ENCODE results near the gene ZNF423.

The ZNF423 gene

GRCh38 chr16:49639739-49640431 is 216.0 kb downstream of the ZNF423 start:
- DNase-seq (ENCODE audit: insufficient read length, low spot score) (no peak), FAIRE-seq (no peak)
- no peak for TF ChIP-seq CTCF (IDR thresholded peaks at IDR 0.05; ENCODE audit: insufficient read depth, missing control alignments)

- FAIRE-seq (no peak), DNase-seq (ENCODE audit: insufficient read length, low spot score) (no peak)
- no peak for TF ChIP-seq CTCF (IDR thresholded peaks at IDR 0.05; ENCODE audit: insufficient read depth, missing control alignments)
Observed at GRCh38 chr16:49638673-49639610, 217.0 kb downstream of the ZNF423 start.

DNA sequence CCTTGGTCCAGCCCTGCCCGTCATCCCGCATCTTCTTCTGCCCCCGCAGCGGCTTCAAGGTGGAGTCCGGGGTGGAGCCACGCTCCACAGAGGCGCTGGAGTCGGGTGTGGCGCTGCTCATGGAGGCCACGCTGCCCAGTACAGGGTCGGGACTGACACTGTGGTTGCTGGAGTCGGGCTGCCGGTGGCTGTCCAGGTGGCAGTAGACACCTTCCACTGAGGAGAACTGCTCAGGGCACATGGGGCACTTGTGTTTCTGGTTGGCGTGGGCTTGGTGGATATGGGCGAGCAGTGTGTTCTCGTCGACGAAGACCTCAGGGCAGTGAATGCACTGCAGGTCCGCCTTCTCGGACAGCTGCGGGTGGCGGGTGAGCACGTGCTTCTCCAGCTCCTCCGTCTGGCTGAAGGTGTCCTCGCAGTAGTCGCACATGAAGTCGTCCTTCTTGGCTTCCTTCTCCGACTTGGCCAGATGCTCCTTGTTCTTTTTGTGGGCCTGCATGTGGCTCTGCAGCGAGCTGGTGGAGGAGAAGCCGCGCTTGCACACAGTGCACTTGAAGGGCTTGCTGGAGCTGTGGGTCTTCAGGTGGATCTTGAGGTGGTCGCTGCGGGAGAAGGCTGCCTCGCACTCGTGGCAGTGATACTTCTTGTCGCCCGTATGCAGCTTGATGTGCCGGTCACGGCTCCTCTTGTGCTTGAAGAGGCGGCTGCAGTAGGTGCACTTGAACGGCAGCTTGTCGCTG is 217.8 kb downstream of the ZNF423 start:
- no peak for TF ChIP-seq CTCF (IDR thresholded peaks at IDR 0.05; ENCODE audit: insufficient read depth, missing control alignments)
- no peak for DNase-seq (ENCODE audit: insufficient read length, low spot score)
- FAIRE-seq = no peak

DNA sequence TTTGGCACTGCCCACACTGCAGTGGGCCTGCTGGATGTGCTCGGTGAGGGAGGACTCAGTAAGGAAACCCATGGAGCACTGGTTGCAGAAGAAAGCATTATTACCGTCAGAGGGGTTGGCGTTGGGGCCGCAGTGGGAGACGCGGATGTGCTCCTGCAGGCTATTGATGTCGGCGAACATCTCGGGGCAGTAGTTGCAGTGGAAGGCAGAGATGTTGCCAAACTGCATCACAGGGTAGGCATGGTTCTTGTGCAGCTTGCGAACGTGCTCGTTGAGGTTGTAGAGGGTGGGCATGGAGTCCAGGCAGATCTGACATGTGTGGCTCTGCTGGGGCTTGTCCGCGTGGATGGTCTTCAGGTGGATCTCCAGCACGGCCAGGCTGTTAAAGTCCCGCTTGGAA is 218.4 kb downstream of the ZNF423 start:
- no peak for TF ChIP-seq CTCF (IDR thresholded peaks at IDR 0.05; ENCODE audit: insufficient read depth, missing control alignments)
- DNase-seq (ENCODE audit: insufficient read length, low spot score) (no peak), FAIRE-seq (no peak)

DNA sequence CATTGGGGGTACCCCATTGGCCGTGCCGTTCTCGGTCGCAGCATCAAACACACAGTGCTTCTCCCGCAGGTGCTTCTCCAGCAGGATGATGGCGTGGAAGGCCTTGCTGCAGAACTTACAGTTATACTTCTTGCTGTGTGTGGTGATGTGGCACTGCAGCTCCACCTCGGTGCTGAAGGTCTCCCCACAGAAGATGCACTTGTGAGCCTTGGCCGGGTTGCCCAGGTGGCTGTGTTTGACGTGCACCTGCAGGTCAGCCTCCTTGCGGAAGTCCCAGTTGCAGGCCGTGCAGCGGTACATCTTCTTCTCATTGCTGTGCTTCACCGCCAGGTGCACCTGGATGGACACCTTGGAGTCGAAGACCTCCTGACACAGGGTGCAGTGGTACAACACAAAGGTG is 219.3 kb downstream of the ZNF423 start:
- no peak for TF ChIP-seq CTCF (IDR thresholded peaks at IDR 0.05; ENCODE audit: insufficient read depth, missing control alignments)
- FAIRE-seq (no peak), DNase-seq (ENCODE audit: insufficient read length, low spot score) (no peak)

- no peak for TF ChIP-seq CTCF (IDR thresholded peaks at IDR 0.05; ENCODE audit: insufficient read depth, missing control alignments)
- no peak for FAIRE-seq
- no peak for DNase-seq (ENCODE audit: insufficient read length, low spot score)
Observed at GRCh38 chr16:49635591-49636581, 220.0 kb downstream of the ZNF423 start.
